ENCODE results near the gene COLEC12. TPM values are rescaled to one million over a fixed set of nuclear protein-coding genes. Genes with fewer than 3 reads are reported as not detected.
A peak's percentile ranks its signal among the peaks of the same experiment; 100 is the strongest.

Gene COLEC12
- total and polyA plus RNA-seq, 3 experiments from 2014 or later = 0.04 TPM; not detected in 2

DNA sequence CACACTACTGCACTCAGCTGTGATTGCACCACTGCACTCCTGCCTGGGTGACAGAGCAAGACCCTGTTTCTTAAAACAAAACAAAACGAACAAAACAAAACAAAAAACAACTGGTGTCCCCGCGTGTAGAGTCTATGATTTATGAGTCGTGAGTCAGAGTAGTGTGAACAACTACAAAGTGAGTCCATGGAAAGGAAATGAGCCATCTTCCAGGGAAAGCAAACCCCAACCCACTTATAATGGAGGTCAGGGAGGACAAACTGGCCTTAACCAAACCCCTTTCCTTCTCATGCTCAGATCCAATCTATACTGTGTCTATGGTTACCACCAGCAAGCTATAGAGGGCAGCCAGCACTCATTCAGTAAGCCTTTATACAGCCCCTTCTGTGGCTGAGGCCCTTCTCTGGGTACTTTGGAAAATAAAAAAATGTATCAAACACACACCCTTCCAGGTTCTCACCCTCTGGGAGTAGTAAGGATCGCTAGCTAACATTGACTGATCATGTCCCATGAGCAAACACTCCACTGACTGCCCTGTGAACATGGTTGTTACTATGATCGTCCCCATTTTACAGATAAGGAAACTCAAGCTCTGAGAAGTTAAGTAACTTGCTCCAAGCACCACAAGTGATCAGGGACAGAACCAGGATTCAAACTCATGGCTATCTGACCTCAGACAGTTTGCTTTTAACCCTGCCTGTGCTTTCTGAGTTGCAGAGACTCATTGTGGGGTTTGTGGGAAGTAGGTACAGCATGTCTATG is 24.7 kb upstream of the COLEC12 start:
- Histone ChIP-seq H3K27ac (ENCODE audit: low read depth, low read length) (no peak overlapping the region), H3K27me3 (ENCODE audit: insufficient read depth, low read length, poor library complexity, severe bottlenecking) (no peaks in the 10 kb centered on the region), H3K36me3 (ENCODE audit: insufficient read depth, low read length) (no peaks in the 10 kb centered on the region), H3K4me1 (ENCODE audit: insufficient read depth, low read length) (no peaks in the 10 kb centered on the region), H3K4me3 (ENCODE audit: low read length) (no peak overlapping the region), H3K9me3 (ENCODE audit: low read length) (no peaks in the 10 kb centered on the region)
- H3K4me3 Mint-ChIP-seq = no peak overlapping the region
- ChIA-PET CTCF (no interaction called here), POLR2A (no interaction called here)
- DNase-seq = no peak
- peaks cover 6 to 11% of the 10 kb centered on the region in 2 donors for H3K27me3 Mint-ChIP-seq
- no peak overlapping the region for H3K27ac Mint-ChIP-seq
- no peaks in the 10 kb centered on the region for H3K9me3 Mint-ChIP-seq
- H3K36me3 Mint-ChIP-seq = no peaks in the 10 kb centered on the region
- H3K4me1 Mint-ChIP-seq = no peaks in the 10 kb centered on the region

DNA sequence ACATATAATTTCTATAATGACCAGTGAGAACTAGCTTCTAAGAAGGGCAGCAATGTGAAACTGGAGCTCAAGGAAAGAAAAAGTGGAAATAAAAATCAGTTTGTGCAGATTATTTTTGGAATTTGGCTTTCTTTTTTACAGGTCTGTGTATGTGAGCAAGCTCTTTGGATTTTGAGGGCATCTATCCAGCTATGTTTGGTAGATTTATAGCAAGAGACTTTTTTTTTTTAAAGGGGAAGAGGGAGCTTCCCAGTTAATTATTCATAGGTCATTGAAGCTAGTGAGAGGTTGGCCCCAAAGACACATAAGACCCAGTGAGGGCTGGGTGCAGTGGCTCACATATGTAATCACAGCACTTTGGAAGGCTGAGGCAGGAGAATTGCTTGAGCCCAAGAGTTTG is 24.0 kb upstream of the COLEC12 start:
- no peaks in the 10 kb centered on the region for H3K4me1 ChIP-seq (ENCODE audit: insufficient read depth, low read length)
- Mint-ChIP-seq H3K27ac (no peak overlapping the region), H3K4me1 (no peaks in the 10 kb centered on the region), H3K27me3 (peaks cover 3 to 11% of the 10 kb centered on the region in 2 donors), H3K36me3 (no peaks in the 10 kb centered on the region), H3K9me3 (no peaks in the 10 kb centered on the region), H3K4me3 (no peak overlapping the region)
- DNase-seq = no peak
- no peaks in the 10 kb centered on the region for H3K36me3 ChIP-seq (ENCODE audit: insufficient read depth, low read length)
- no peaks in the 10 kb centered on the region for H3K9me3 ChIP-seq (ENCODE audit: low read length)
- ChIA-PET POLR2A (no interaction called here), CTCF (no interaction called here)
- H3K27me3 ChIP-seq (ENCODE audit: insufficient read depth, low read length, poor library complexity, severe bottlenecking) = no peaks in the 10 kb centered on the region
- no peak overlapping the region for H3K4me3 ChIP-seq (ENCODE audit: low read length)
- H3K27ac ChIP-seq (ENCODE audit: low read depth, low read length) = no peak overlapping the region

DNA sequence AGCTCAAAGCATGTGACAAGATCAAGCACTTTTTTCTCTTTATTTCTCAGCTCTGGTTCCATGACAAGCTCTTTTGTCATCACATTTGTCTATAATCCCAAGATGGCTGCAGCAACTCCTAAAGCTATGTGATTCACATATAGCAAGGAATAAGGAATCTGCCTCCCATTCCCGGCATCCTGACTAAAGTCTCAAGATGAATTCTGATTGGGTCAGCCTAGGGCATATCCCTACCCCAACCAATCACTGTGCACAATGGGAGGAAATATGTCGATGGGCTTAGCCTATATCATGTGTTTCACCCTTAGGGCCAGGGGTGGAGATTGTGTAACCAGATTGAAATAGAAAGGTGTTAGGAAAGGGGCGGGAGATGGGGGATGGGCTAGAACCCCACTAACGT is 23.1 kb upstream of the COLEC12 start:
- no peak overlapping the region for H3K4me3 Mint-ChIP-seq
- Histone ChIP-seq H3K9me3 (ENCODE audit: low read length) (no peaks in the 10 kb centered on the region), H3K4me1 (ENCODE audit: insufficient read depth, low read length) (no peaks in the 10 kb centered on the region), H3K4me3 (ENCODE audit: low read length) (no peak overlapping the region), H3K27me3 (ENCODE audit: insufficient read depth, low read length, poor library complexity, severe bottlenecking) (no peaks in the 10 kb centered on the region), H3K36me3 (ENCODE audit: insufficient read depth, low read length) (no peaks in the 10 kb centered on the region), H3K27ac (ENCODE audit: low read depth, low read length) (no peak overlapping the region)
- H3K4me1 Mint-ChIP-seq = no peaks in the 10 kb centered on the region
- DNase-seq = no peak
- ChIA-PET CTCF (no interaction called here), POLR2A (no interaction called here)
- H3K27me3 Mint-ChIP-seq = peaks cover 3 to 12% of the 10 kb centered on the region in 2 donors
- no peaks in the 10 kb centered on the region for H3K9me3 Mint-ChIP-seq
- no peak overlapping the region for H3K27ac Mint-ChIP-seq
- H3K36me3 Mint-ChIP-seq = no peaks in the 10 kb centered on the region

DNA sequence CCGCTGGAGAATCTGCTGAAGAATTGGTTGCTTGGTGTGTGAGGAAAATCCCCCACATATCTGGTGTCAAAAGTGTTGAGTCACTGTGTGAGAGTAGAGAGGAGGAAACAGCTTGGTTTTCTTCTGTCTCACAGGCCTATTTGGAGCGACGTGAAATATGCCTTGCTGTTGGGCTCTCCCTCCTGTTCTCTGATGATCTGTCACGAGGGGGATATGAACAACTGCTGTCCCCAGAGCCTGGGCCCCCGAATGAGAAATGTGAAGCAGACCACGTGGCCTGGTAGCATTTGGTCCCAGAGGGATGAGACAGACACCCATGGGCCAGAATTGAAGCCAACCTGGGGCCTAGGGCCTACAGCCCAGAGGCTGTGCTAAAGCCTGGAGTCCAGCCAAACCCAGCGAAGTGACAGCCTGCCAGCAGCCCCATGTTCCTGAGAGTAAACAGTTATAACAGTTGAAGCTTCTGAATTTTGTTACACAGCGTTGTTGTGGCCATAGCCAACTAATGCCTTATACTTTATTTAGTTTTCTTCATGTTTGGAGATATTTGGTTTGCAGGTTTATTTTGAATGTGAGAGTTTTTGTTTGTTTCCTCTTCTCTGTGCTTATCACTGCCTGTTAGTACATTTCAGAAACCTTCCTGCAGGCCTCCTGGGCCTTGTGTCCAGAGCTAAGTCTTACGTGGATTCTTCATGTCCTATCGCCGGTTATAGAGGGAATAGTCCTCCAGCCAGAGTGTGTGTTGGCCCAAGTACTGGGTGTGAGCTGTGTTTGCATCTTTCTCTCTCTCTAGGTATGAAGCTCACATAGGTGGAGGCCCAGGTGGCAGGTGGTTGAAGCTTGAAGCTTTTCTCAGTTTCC is 18.7 kb upstream of the COLEC12 start:
- CTCF ChIA-PET = no interaction called here
- Mint-ChIP-seq H3K27me3 (peaks cover 5 to 7% of the 10 kb centered on the region in 2 donors), H3K9me3 (peaks cover 0 to 2% (median 0%) of the 10 kb centered on the region in 5 donors), H3K4me1 (no peaks in the 10 kb centered on the region), H3K27ac (no peak overlapping the region), H3K36me3 (no peaks in the 10 kb centered on the region), H3K4me3 (no peak overlapping the region)
- H3K4me1 ChIP-seq (ENCODE audit: insufficient read depth, low read length) = no peaks in the 10 kb centered on the region
- no peaks in the 10 kb centered on the region for H3K27me3 ChIP-seq (ENCODE audit: insufficient read depth, low read length, poor library complexity, severe bottlenecking)
- no peaks in the 10 kb centered on the region for H3K36me3 ChIP-seq (ENCODE audit: insufficient read depth, low read length)
- H3K27ac ChIP-seq (ENCODE audit: low read depth, low read length) = peak overlapping the region; percentile 55
- POLR2A ChIA-PET = no interaction called here
- no peaks in the 10 kb centered on the region for H3K9me3 ChIP-seq (ENCODE audit: low read length)
- no peak overlapping the region for H3K4me3 ChIP-seq (ENCODE audit: low read length)
- DNase-seq = no peak

GRCh38 chr18:518081-518480 is 17.6 kb upstream of the COLEC12 start:
- ChIA-PET POLR2A (no interaction called here), CTCF (no interaction called here)
- peaks cover 2 to 7% of the 10 kb centered on the region in 2 donors for H3K27me3 Mint-ChIP-seq
- Histone ChIP-seq H3K27ac (ENCODE audit: low read depth, low read length) (no peak overlapping the region), H3K36me3 (ENCODE audit: insufficient read depth, low read length) (no peaks in the 10 kb centered on the region), H3K4me1 (ENCODE audit: insufficient read depth, low read length) (no peaks in the 10 kb centered on the region), H3K4me3 (ENCODE audit: low read length) (no peak overlapping the region), H3K9me3 (ENCODE audit: low read length) (no peaks in the 10 kb centered on the region), H3K27me3 (ENCODE audit: insufficient read depth, low read length, poor library complexity, severe bottlenecking) (no peaks in the 10 kb centered on the region)
- no peak for DNase-seq
- H3K4me1 Mint-ChIP-seq = no peaks in the 10 kb centered on the region
- no peaks in the 10 kb centered on the region for H3K36me3 Mint-ChIP-seq
- H3K9me3 Mint-ChIP-seq = peaks cover 0 to 4% (median 0%) of the 10 kb centered on the region in 5 donors
- H3K27ac Mint-ChIP-seq = no peak overlapping the region
- no peak overlapping the region for H3K4me3 Mint-ChIP-seq

DNA sequence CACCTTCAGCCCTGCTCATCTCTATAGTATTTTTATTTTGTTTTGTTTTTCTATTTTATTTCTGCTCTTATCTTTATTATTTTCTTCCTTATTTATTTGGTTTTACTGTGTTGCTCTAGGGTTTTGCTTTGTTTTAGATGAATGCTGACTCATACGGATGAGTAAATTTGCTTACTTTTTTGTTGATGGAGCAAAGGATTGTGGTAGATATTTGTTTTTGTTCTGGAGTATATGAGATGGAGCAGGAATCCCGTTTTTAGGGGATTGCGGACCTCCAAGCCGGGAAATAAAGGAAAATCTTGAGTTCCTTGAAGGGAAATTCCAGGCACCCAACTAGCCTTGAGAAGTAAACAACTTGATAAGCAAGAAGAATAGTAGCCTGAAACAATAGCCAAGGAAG is 15.3 kb upstream of the COLEC12 start:
- ChIA-PET POLR2A (no interaction called here), CTCF (no interaction called here)
- H3K9me3 Mint-ChIP-seq = peaks cover 0 to 4% (median 2%) of the 10 kb centered on the region in 5 donors
- Histone ChIP-seq H3K9me3 (ENCODE audit: low read length) (no peaks in the 10 kb centered on the region), H3K27ac (ENCODE audit: low read depth, low read length) (no peak overlapping the region), H3K36me3 (ENCODE audit: insufficient read depth, low read length) (no peaks in the 10 kb centered on the region), H3K27me3 (ENCODE audit: insufficient read depth, low read length, poor library complexity, severe bottlenecking) (no peaks in the 10 kb centered on the region), H3K4me1 (ENCODE audit: insufficient read depth, low read length) (no peaks in the 10 kb centered on the region), H3K4me3 (ENCODE audit: low read length) (no peak overlapping the region)
- H3K4me3 Mint-ChIP-seq = no peak overlapping the region
- H3K27me3 Mint-ChIP-seq = peaks cover 3% of the 10 kb centered on the region in 2 donors
- no peak overlapping the region for H3K27ac Mint-ChIP-seq
- no peaks in the 10 kb centered on the region for H3K4me1 Mint-ChIP-seq
- H3K36me3 Mint-ChIP-seq = no peaks in the 10 kb centered on the region
- no peak for DNase-seq

GRCh38 chr18:515156-515815 is 14.8 kb upstream of the COLEC12 start:
- no peaks in the 10 kb centered on the region for H3K4me1 Mint-ChIP-seq
- peaks cover 0 to 4% (median 2%) of the 10 kb centered on the region in 5 donors for H3K9me3 Mint-ChIP-seq
- H3K4me3 Mint-ChIP-seq = no peak overlapping the region
- H3K36me3 Mint-ChIP-seq = no peaks in the 10 kb centered on the region
- no peaks in the 10 kb centered on the region for H3K27me3 ChIP-seq (ENCODE audit: insufficient read depth, low read length, poor library complexity, severe bottlenecking)
- no peaks in the 10 kb centered on the region for H3K9me3 ChIP-seq (ENCODE audit: low read length)
- no peak for DNase-seq
- POLR2A ChIA-PET = no interaction called here
- H3K36me3 ChIP-seq (ENCODE audit: insufficient read depth, low read length) = no peaks in the 10 kb centered on the region
- H3K4me3 ChIP-seq (ENCODE audit: low read length) = no peak overlapping the region
- no peak overlapping the region for H3K27ac Mint-ChIP-seq
- no peaks in the 10 kb centered on the region for H3K4me1 ChIP-seq (ENCODE audit: insufficient read depth, low read length)
- peaks cover 3% of the 10 kb centered on the region in 2 donors for H3K27me3 Mint-ChIP-seq
- no peak overlapping the region for H3K27ac ChIP-seq (ENCODE audit: low read depth, low read length)
- CTCF ChIA-PET = no interaction called here

Data from CD8-positive, alpha-beta memory T cell (primary cell).